Naive thymus-derived CD8-positive, alpha-beta T cell (primary cell): ENCODE results near the gene EVL. TPM values are rescaled to one million over a fixed set of nuclear protein-coding genes. Genes with fewer than 3 reads are reported as not detected.

Experiments
- ATAC-seq, 2 donors: fragments of 150-1000 bp; cut with Tn5 transposase in 1 of 2; sonication (Bioruptor Pico), chemical (Tn5 transposase) in 1 of 2; 1 replicate in 1 of 2; 2 replicates in 1 of 2; pipeline ENCODE4 v1.10.0; 2021; ENCODE audit warnings: mild to moderate bottlenecking in 2 of 2, moderate library complexity in 2 of 2
- POLR2A ChIA-PET: fragments of 350-600 bp; sonication (Branson Sonifier 250); formaldehyde crosslinking; loops from one replicate; lab custom pipeline; 2021; ENCODE audit warnings: antibody characterized with exemption; lab: Charles Lee
- DNase-seq, 10 donors: peaks; one replicate each; pipeline versions ENCODE4 v3.0.0 to v3.0.0-alpha.2; 2020 to 2022
- H3K27ac Mint-ChIP-seq, 10 donors: one replicate each; pipeline ENCODE4 v1.8.0; 2020 to 2022; ENCODE audit warnings: mild to moderate bottlenecking in 10 of 10, mixed read lengths in 10 of 10, moderate library complexity in 4 of 10, inconsistent platforms in 1 of 10
- H3K27me3 Mint-ChIP-seq, 5 donors: one replicate each; pipeline ENCODE4 v1.8.0; 2021 to 2022; ENCODE audit warnings: mixed read lengths in 5 of 5
- H3K36me3 Mint-ChIP-seq, 3 donors: one replicate each; pipeline ENCODE4 v1.8.0; 2020 to 2022; ENCODE audit warnings: mixed read lengths in 3 of 3, mild to moderate bottlenecking in 2 of 3, inconsistent platforms in 1 of 3
- H3K4me1 Mint-ChIP-seq, 4 donors: one replicate each; pipeline ENCODE4 v1.8.0; 2021 to 2022; ENCODE audit warnings: mixed read lengths in 4 of 4
- H3K4me3 Mint-ChIP-seq, 10 donors: one replicate each; pipeline ENCODE4 v1.8.0; 2020 to 2022; ENCODE audit warnings: mild to moderate bottlenecking in 10 of 10, mixed read lengths in 10 of 10, moderate library complexity in 6 of 10, inconsistent platforms in 1 of 10
- H3K9me3 Mint-ChIP-seq, 9 donors: one replicate each; pipeline ENCODE4 v1.8.0; 2020 to 2022; ENCODE audit warnings: mixed read lengths in 9 of 9, mild to moderate bottlenecking in 3 of 9, inconsistent platforms in 1 of 9, moderate library complexity in 1 of 9
- polyA plus RNA-seq, 3 donors: library from polyadenylated mRNA; unstranded; fragments of 300-500 nt; fragmentation: Illumina TruSeq; gene quantifications; one replicate each; pipeline ENCODE4 v1.2.3, GENCODE V29; 2021
- total RNA-seq, 8 experiments: library from RNA in 2 of 8; stranded (reverse) in 2 of 8; gene quantifications; one replicate each; pipeline ENCODE4 v1.2.3 and lab custom pipeline; 2021 to 2026

EVL gene
- total and polyA plus RNA-seq, 5 experiments from 2014 or later, result 111 to 1,493 (median 153) TPM

DNA sequence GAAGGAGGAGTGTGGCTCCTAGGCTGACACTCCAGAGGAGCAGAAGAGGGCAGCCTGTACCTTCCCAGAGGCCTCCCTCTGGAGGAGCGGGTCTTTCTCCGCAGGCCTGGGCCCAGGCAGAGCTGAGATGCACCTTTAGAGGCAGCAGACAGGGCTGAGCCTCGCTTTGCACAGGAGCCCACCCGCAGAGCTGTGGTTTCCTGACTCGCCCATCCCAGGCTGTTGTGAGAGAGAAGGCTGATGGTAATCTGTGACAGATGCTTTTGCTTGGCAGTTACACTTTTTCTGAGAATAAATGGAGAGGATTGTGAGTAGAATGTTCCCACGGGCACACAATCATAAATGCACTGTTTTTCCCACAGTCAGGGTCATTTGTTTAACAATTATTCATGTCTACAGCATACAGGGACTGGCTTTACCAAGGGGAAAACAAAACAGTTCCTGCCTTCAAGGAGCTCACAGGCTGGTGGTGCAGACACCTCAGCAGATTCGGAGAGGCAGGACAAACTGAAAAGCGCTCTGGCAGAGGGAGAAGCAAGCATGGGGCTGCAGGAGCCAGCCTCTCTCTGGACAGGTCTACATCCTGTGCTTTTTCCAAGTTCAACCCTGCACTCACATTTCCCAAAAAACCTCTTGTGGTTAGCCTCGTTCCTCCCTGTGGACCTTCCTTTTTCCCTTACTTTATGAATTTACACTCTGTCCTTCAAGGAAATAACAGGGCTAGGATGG is 13.9 kb downstream of the EVL start:
- Mint-ChIP-seq H3K9me3 (no peaks in the 10 kb centered on the region), H3K27ac (peak overlapping the region; percentile 91 to 100 (median 98)), H3K4me1 (peaks cover 59 to 99% (median 96%) of the 10 kb centered on the region in 4 donors), H3K36me3 (peaks cover 0 to 74% (median 12%) of the 10 kb centered on the region in 3 donors), H3K4me3 (peak overlapping the region; percentile 51 to 95 (median 83)), H3K27me3 (no peaks in the 10 kb centered on the region)
- POLR2A ChIA-PET, result interaction anchor here (0.6 to 59.1 kb wide), 9 partner anchors 5 to 161 kb away, joined by 3 to 2215 read pairs (median 5); partner anchors contain the start of gene EVL
- peak; percentile 75 to 83 for ATAC-seq
- DNase-seq, result peak; percentile 77 to 94 (median 88)

DNA sequence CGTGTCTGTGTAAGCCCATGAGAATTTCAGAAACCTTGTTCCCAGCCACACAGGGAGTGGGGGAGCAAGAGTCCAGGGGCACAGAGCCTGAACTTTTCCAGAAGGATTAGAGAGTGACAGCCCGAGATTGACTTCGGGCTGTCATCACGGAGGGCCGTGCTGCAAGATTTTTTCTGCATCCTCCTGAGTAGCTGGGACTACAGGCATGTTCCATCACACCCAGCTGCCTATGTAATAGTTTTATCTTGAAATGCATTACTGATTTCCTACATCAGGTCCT is 14.4 kb downstream of the EVL start:
- Mint-ChIP-seq H3K9me3 (no peaks in the 10 kb centered on the region), H3K27me3 (no peaks in the 10 kb centered on the region), H3K4me1 (peaks cover 55 to 99% (median 96%) of the 10 kb centered on the region in 4 donors), H3K27ac (peak overlapping the region; percentile 91 to 100 (median 98)), H3K4me3 (peak overlapping the region; percentile 51 to 95 (median 83)), H3K36me3 (peaks cover 3 to 74% (median 12%) of the 10 kb centered on the region in 3 donors)
- DNase-seq, result no peak
- POLR2A ChIA-PET, result interaction anchor here (1.2 to 59.1 kb wide), 5 partner anchors 5 to 161 kb away, joined by 3 to 2215 read pairs (median 6); partner anchors contain the start of gene EVL
- ATAC-seq, result no peak

DNA sequence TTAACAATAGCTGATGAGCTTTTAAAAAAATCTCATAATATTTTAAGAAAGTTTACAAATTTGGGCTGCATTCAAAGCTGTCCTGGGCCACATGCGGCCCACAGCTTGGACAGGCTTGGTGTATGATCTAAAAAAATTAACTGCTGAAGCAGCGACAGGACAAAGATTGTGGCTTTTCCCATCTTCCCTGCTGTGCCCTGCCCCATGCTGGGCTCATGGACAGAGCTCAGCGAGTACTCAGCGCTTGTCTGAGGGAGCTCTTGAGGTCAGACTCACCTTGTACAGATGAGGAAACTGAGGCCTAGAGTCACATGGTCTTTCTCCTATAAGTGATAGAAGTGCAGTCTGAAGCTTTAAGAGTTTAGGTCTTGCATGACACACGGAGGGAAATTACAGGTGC is 15.0 kb downstream of the EVL start:
- Mint-ChIP-seq H3K9me3 (no peaks in the 10 kb centered on the region), H3K4me1 (peaks cover 54 to 99% (median 96%) of the 10 kb centered on the region in 4 donors), H3K27ac (peak overlapping the region; percentile 91 to 100 (median 98)), H3K4me3 (peak overlapping the region; percentile 51 to 95 (median 83)), H3K27me3 (no peaks in the 10 kb centered on the region), H3K36me3 (peaks cover 4 to 74% (median 12%) of the 10 kb centered on the region in 3 donors)
- DNase-seq (no peak), ATAC-seq (no peak)
- POLR2A ChIA-PET, result interaction anchor here (0.7 to 59.1 kb wide), 5 partner anchors 6 to 160 kb away, joined by 3 to 2215 read pairs (median 3); partner anchors contain the start of gene EVL

DNA sequence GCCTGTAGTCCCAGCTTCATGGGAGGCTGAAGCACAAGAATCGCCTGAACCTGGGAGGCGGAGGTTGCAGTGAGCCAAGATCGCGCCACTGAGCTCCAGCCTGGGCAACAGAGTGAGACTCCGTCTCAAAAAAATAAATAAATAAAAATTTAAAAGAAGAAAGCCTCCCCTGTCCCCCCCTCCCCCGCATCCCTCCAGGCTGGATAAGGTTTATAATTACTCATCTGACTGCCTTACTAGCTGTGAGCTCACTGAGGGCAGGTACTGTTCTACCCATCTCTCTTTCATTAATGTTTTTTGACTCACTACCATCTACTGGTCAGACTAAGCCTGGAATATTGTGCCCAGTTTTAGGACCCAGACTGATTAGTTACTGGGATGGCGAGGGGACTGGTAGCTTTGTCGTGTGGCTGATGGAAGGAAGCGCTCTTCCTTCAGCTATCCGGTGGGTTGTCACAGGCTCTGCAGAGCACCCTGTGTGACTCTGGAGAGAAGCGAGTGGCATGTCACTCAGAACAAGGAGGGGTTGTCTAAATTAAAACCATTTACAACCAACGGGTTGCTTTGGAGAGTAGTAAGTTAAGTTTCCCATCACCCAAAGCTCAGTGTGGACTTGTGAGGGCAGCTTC is 16.9 kb downstream of the EVL start:
- Mint-ChIP-seq H3K4me3 (peak overlapping the region; percentile 69 to 92 (median 86)), H3K36me3 (peaks cover 13 to 77% (median 30%) of the 10 kb centered on the region in 3 donors), H3K4me1 (peaks cover 45 to 98% (median 95%) of the 10 kb centered on the region in 4 donors), H3K27me3 (no peaks in the 10 kb centered on the region), H3K9me3 (no peaks in the 10 kb centered on the region), H3K27ac (peak overlapping the region; percentile 88 to 100 (median 97))
- ATAC-seq (no peak), DNase-seq (no peak)
- POLR2A ChIA-PET, result interaction anchor here (0.6 to 59.1 kb wide), 4 partner anchors 8 to 159 kb away, joined by 3 to 2215 read pairs (median 1110); partner anchors contain the start of gene EVL

DNA sequence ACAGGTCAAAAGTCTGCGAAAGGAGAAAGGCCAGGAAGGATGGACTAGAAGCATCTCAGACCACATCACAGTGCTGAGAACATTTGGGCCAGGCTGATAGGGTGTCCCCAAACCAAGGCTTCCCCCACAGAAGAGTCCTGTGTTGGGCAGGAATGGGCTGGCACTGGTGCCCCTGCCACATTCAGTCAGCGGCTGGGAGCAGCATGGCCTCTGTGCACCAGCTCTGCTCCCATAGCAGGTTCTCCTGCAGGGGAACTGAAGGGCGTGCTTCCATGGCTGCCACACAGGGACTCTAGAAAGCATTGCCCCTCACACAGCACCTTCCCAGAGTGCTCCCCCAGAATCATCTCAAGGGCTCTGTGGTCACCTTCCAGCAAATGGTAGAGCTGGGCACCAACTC is 17.5 kb downstream of the EVL start:
- H3K27me3 Mint-ChIP-seq, result no peaks in the 10 kb centered on the region
- ATAC-seq, result no peak

DNA sequence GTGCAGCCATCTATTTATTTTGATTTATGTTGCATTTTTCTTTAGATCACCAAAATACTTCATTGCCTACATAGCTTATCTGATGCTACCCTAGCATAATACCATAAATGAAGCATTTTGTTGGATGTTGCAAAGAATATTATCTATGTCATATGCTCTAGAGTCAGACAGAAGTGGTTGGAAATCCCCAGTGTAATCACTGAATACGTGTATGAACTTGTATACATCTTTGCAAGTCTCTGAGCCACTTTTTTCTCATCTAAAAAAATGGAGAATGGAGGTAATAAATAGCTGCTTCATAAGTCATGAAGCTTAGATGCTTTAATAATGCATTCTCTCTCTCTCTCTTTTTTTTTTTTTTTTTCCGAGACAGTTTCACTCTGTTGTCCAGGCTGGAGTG is 18.5 kb downstream of the EVL start:
- peak; percentile 26 to 48 for ATAC-seq
- POLR2A ChIA-PET, result interaction anchor here (0.7 to 59.1 kb wide), 4 partner anchors 10 to 109 kb away, joined by 3 to 2215 read pairs (median 1110); partner anchors contain the start of gene EVL
- peak overlapping the region; percentile 88 to 100 (median 96) for H3K27ac Mint-ChIP-seq

More for the DNA sequence above, 17.5 kb downstream of the EVL start:
- Mint-ChIP-seq H3K36me3 (peaks cover 16 to 80% (median 34%) of the 10 kb centered on the region in 3 donors), H3K9me3 (no peaks in the 10 kb centered on the region), H3K27ac (peak overlapping the region; percentile 88 to 100 (median 96)), H3K4me1 (peaks cover 44 to 98% (median 93%) of the 10 kb centered on the region in 4 donors), H3K4me3 (peak overlapping the region; percentile 69 to 92 (median 85))
- POLR2A ChIA-PET, result interaction anchor here (1.0 to 59.1 kb wide), 3 partner anchors 9 to 132 kb away, joined by 4 to 2215 read pairs (median 2215); partner anchors contain the start of gene EVL
- no peak for DNase-seq

DNA sequence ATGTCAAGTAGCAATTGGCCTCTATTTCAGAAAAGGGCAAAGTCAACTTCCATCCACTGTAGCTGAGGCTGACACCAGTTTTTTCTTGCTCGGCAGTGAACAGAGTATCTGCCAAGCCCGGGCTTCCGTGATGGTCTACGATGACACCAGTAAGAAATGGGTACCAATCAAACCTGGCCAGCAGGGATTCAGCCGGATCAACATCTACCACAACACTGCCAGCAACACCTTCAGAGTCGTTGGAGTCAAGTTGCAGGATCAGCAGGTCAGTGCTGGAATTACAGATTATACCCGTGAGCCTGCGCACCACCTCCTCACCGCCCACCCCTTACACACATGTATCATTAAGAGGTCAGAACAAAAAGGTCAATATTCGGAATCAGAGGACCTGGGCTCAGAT is 19.4 kb downstream of the EVL start:
- Mint-ChIP-seq H3K36me3 (peaks cover 21 to 84% (median 47%) of the 10 kb centered on the region in 3 donors), H3K27ac (peak overlapping the region; percentile 88 to 100 (median 96)), H3K27me3 (no peaks in the 10 kb centered on the region), H3K4me1 (peaks cover 42 to 98% (median 93%) of the 10 kb centered on the region in 4 donors), H3K9me3 (no peaks in the 10 kb centered on the region), H3K4me3 (peak overlapping the region; percentile 22 to 92 (median 82))
- peak in 1 of 10 donors; percentile 15 for DNase-seq
- no peak for ATAC-seq
- POLR2A ChIA-PET, result interaction anchor here (0.8 to 59.1 kb wide), 4 partner anchors 9 to 135 kb away, joined by 3 to 2215 read pairs (median 1110); partner anchors contain the start of gene EVL

More for the DNA sequence above, 18.5 kb downstream of the EVL start:
- H3K9me3 Mint-ChIP-seq, result no peaks in the 10 kb centered on the region
- peak in 3 of 10 donors; percentile 8 to 64 (median 47) for DNase-seq
- peaks cover 41 to 98% (median 93%) of the 10 kb centered on the region in 4 donors for H3K4me1 Mint-ChIP-seq
- no peaks in the 10 kb centered on the region for H3K27me3 Mint-ChIP-seq
- peak overlapping the region; percentile 69 to 92 (median 85) for H3K4me3 Mint-ChIP-seq
- H3K36me3 Mint-ChIP-seq, result peaks cover 21 to 83% (median 40%) of the 10 kb centered on the region in 3 donors

DNA sequence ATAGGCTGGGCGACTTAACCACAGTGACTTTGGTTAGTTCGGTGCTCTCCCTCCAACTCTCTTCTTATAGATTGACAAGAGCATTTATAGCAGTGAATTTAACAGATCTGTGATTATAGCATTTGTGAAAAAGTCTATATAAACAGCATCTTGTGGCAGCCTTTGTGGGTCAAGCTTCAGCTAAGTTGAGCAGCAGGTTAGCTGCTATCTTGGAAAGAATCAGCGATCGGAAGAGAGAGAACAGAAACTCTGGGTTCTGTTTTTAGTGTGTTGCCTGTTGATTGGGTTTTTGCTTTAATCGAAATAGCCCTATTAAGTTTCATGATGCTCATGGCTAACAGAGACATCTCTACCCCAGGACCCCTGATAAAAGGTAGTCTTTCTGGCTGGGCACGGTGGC is 20.2 kb downstream of the EVL start:
- DNase-seq, result peak in 1 of 10 donors; percentile 24
- Mint-ChIP-seq H3K4me1 (peaks cover 41 to 96% (median 92%) of the 10 kb centered on the region in 4 donors), H3K27ac (peak overlapping the region; percentile 88 to 100 (median 96)), H3K27me3 (no peaks in the 10 kb centered on the region), H3K9me3 (no peaks in the 10 kb centered on the region), H3K4me3 (peak overlapping the region in 7 of 10 donors; percentile 3 to 92 (median 78)), H3K36me3 (peaks cover 21 to 83% (median 51%) of the 10 kb centered on the region in 3 donors)
- POLR2A ChIA-PET, result interaction anchor here (52.2 to 59.1 kb wide), 2 partner anchors 8 to 11 kb away, joined by 2215 read pairs; partner anchors contain the start of gene EVL
- ATAC-seq, result no peak

DNA sequence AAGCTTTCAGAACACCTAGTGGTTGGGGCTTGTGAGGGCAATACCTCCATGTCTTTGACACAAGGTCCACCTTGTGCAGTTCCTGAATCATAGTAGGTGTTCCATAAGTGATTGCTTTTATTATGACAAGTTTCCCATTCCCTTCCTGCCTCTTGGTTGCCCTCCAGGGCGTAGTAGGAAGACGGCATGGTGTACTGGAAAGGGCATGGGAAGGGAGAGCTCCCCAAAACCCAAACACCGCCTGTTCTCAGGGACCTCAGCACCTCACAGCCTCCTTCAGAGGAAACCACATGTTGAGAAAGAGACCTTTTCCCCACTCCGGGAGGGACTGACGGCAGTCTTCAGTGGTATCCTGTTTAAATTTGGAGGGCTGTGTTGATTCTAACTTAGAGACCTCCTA is 21.1 kb downstream of the EVL start:
- H3K4me1 Mint-ChIP-seq, result peaks cover 45 to 94% (median 93%) of the 10 kb centered on the region in 4 donors
- peak in 1 of 10 donors; percentile 11 for DNase-seq
- H3K9me3 Mint-ChIP-seq, result no peaks in the 10 kb centered on the region
- peak overlapping the region; percentile 31 to 92 (median 72) for H3K4me3 Mint-ChIP-seq
- H3K27ac Mint-ChIP-seq, result peak overlapping the region; percentile 91 to 100 (median 95)
- H3K36me3 Mint-ChIP-seq, result peaks cover 21 to 90% (median 51%) of the 10 kb centered on the region in 3 donors
- no peaks in the 10 kb centered on the region for H3K27me3 Mint-ChIP-seq
- no peak for ATAC-seq
- POLR2A ChIA-PET, result interaction anchor here (52.2 to 59.1 kb wide), 2 partner anchors 7 to 12 kb away, joined by 2215 read pairs; partner anchors contain the start of gene EVL

DNA sequence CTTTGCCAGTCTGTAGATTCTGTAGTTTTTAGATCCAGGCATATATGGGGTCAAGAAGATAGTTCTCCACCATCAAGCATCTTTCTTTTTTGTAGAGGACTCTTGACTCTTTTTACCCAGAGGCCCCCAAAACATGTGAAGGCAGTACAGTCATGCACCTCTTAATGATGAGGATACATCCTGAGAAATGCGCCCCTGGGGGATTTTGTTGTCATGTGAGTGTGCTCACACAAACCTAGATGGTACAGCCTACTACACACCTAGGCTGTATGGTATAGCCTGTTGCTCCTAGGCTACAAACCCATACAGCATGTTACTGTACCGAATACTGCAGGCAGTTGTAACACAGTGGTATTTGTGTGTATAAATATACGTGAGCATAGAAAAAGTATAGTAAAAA is 23.0 kb downstream of the EVL start:
- peaks cover 43 to 94% (median 93%) of the 10 kb centered on the region in 4 donors for H3K4me1 Mint-ChIP-seq
- peak overlapping the region in 8 of 10 donors; percentile 39 to 67 (median 53) for H3K4me3 Mint-ChIP-seq
- peaks cover 22 to 96% (median 58%) of the 10 kb centered on the region in 3 donors for H3K36me3 Mint-ChIP-seq
- ATAC-seq (no peak), DNase-seq (peak in 2 of 10 donors; percentile 5 to 24)
- no peaks in the 10 kb centered on the region for H3K9me3 Mint-ChIP-seq
- POLR2A ChIA-PET, result interaction anchor here (52.2 to 59.1 kb wide), 2 partner anchors 6 to 14 kb away, joined by 2215 read pairs; partner anchors contain the start of gene EVL
- no peaks in the 10 kb centered on the region for H3K27me3 Mint-ChIP-seq
- peak overlapping the region; percentile 60 to 96 (median 85) for H3K27ac Mint-ChIP-seq

DNA sequence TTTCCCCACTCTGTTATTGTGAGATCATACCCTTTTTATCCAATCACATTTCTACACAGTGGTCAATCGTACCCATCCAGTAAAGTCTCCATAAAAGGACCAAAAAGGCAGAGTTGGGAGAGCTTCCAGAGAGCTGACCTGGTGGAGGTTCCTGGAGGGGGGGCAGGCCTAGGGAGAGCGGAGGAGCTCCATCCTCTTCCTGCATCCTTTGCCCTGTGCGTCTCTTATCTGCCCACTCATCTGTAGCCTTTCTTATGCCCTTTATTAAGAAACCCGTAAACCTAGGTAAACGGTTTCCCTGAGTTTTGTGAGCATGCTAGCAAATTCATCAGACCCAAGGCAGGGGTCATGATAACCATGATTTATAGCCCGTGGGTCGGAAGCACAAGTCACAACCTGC is 26.2 kb downstream of the EVL start:
- H3K4me3 Mint-ChIP-seq, result peak overlapping the region in 9 of 10 donors; percentile 2 to 79 (median 62)
- no peaks in the 10 kb centered on the region for H3K9me3 Mint-ChIP-seq
- H3K4me1 Mint-ChIP-seq, result peaks cover 45 to 94% (median 92%) of the 10 kb centered on the region in 4 donors
- H3K36me3 Mint-ChIP-seq, result peaks cover 16 to 94% (median 54%) of the 10 kb centered on the region in 3 donors
- DNase-seq, result no peak
- peak overlapping the region; percentile 84 to 98 (median 91) for H3K27ac Mint-ChIP-seq
- no peaks in the 10 kb centered on the region for H3K27me3 Mint-ChIP-seq
- POLR2A ChIA-PET, result interaction anchor here (52.2 to 59.1 kb wide), 2 partner anchors 2 to 17 kb away, joined by 2215 read pairs; partner anchors contain the start of gene EVL
- no peak for ATAC-seq
